ENCODE data around the gene PDRG1.

- TF ChIP-seq CTCF (IDR thresholded peaks at IDR 0.05) (no peak), POLR2A (IDR thresholded peaks at IDR 0.05; ENCODE audit: low read length) (no peak), MAX (IDR thresholded peaks at IDR 0.05) (no peak), KDM1A (IDR thresholded peaks at IDR 0.05; ENCODE audit: low read depth) (no peak), EHMT2 (IDR thresholded peaks at IDR 0.05; ENCODE audit: low read depth) (no peak), CHD2 (IDR thresholded peaks at IDR 0.05; ENCODE audit: low read length, partially characterized antibody) (no peak), BHLHE40 (IDR thresholded peaks at IDR 0.05; ENCODE audit: low read depth, low read length) (no peak)
These were observed 3.8 kb downstream of the PDRG1 start for GRCh38 chr20:31948008-31948407.
